ENCODE data around the gene SDF2. TPM values are rescaled to one million over a fixed set of nuclear protein-coding genes. Genes with fewer than 3 reads are reported as not detected.

Gene SDF2
- total RNA-seq, 1 donor from 2014 or later: 62.7 TPM

GRCh38 chr17:28657756-28658155 lies 4.0 kb downstream of the SDF2 start:
- Histone ChIP-seq H3K27ac (no peak overlapping the region), H3K4me3 (no peak overlapping the region), H3K36me3 (peaks cover 10% of the 10 kb centered on the region), H3K4me1 (peaks cover under 1% of the 10 kb centered on the region), H2AFZ (replicated peaks) (no peak overlapping the region), H3K9ac (no peak overlapping the region), H3K79me2 (ENCODE audit: low read depth) (peaks cover 60% of the 10 kb centered on the region), H4K20me1 (ENCODE audit: low read depth) (peaks cover 11% of the 10 kb centered on the region), H3K4me2 (no peak overlapping the region), H3K27me3 (no peaks in the 10 kb centered on the region), H3K9me3 (ENCODE audit: low read depth) (peaks cover 8% of the 10 kb centered on the region), H3F3A (ENCODE audit: low read depth) (peaks cover 2% of the 10 kb centered on the region)
- H3K27ac Mint-ChIP-seq: no peak overlapping the region
- TF ChIP-seq, protein P1, sequence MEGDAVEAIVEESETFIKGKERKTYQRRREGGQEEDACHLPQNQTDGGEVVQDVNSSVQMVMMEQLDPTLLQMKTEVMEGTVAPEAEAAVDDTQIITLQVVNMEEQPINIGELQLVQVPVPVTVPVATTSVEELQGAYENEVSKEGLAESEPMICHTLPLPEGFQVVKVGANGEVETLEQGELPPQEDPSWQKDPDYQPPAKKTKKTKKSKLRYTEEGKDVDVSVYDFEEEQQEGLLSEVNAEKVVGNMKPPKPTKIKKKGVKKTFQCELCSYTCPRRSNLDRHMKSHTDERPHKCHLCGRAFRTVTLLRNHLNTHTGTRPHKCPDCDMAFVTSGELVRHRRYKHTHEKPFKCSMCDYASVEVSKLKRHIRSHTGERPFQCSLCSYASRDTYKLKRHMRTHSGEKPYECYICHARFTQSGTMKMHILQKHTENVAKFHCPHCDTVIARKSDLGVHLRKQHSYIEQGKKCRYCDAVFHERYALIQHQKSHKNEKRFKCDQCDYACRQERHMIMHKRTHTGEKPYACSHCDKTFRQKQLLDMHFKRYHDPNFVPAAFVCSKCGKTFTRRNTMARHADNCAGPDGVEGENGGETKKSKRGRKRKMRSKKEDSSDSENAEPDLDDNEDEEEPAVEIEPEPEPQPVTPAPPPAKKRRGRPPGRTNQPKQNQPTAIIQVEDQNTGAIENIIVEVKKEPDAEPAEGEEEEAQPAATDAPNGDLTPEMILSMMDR (IDR thresholded peaks at IDR 0.05): no peak
- no peak for TF ChIP-seq EZH2 (IDR thresholded peaks at IDR 0.05)
- no peak for TF ChIP-seq EZH2phosphoT487 (IDR thresholded peaks at IDR 0.05)
- DNase-seq (ENCODE audit: low spot score): no peak
- no peak overlapping the region for H3K4me3 Mint-ChIP-seq
- H3K27me3 Mint-ChIP-seq (ENCODE audit: insufficient read depth, low read depth): peaks cover 6% of the 10 kb centered on the region
- H3K4me1 Mint-ChIP-seq: peaks cover 11% of the 10 kb centered on the region
- H3K9me3 Mint-ChIP-seq: peaks cover 7% of the 10 kb centered on the region
- peaks cover 33% of the 10 kb centered on the region for H3K36me3 Mint-ChIP-seq

DNA sequence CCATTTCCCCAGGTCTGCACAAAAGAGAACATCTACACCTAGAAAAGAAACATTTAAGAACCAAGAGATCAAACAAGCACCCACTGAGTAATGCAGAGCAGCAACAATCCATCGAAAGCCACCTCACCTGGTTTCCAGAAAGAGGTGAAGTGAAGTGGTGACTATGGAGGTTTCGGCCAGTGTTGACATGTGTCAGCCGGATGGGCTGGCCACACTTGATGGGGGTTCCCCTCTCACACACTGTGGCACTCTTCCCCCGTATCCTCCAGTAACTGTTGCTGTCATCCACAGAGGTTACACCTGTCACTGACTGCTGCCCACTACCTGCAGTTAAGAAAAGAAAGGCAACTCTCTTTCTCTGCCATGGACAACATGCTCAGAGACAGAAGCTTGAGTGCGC lies 6.5 kb downstream of the SDF2 start:
- H3K27ac Mint-ChIP-seq: no peak overlapping the region

GRCh38 chr17:28648698-28649097 lies 13.0 kb downstream of the SDF2 start:
- no peak for TF ChIP-seq EZH2 (IDR thresholded peaks at IDR 0.05)
- TF ChIP-seq, protein P1 (IDR thresholded peaks at IDR 0.05): no peak
- TF ChIP-seq EZH2phosphoT487 (IDR thresholded peaks at IDR 0.05): no peak
- peaks cover 15% of the 10 kb centered on the region for H3K4me1 Mint-ChIP-seq
- no peaks in the 10 kb centered on the region for H3K36me3 Mint-ChIP-seq
- peaks cover 11% of the 10 kb centered on the region for H4K20me1 ChIP-seq (ENCODE audit: low read depth)
- no peak overlapping the region for H3K4me2 ChIP-seq
- no peak overlapping the region for H2AFZ ChIP-seq (replicated peaks)
- no peak overlapping the region for H3K27ac ChIP-seq
- no peak overlapping the region for H3K4me3 Mint-ChIP-seq
- peaks cover 6% of the 10 kb centered on the region for H3K27me3 Mint-ChIP-seq (ENCODE audit: insufficient read depth, low read depth)
- no peaks in the 10 kb centered on the region for H3K9me3 ChIP-seq (ENCODE audit: low read depth)
- no peak overlapping the region for H3K4me3 ChIP-seq
- no peak for DNase-seq (ENCODE audit: low spot score)
- H3K36me3 ChIP-seq: peaks cover 4% of the 10 kb centered on the region
- peaks cover 33% of the 10 kb centered on the region for H3F3A ChIP-seq (ENCODE audit: low read depth)
- no peaks in the 10 kb centered on the region for H3K27me3 ChIP-seq
- no peaks in the 10 kb centered on the region for H3K9me3 Mint-ChIP-seq
- H3K27ac Mint-ChIP-seq: no peak overlapping the region
- peaks cover 2% of the 10 kb centered on the region for H3K4me1 ChIP-seq
- H3K79me2 ChIP-seq (ENCODE audit: low read depth): peaks cover 11% of the 10 kb centered on the region
- H3K9ac ChIP-seq: no peak overlapping the region

More for the DNA sequence above, 6.5 kb downstream of the SDF2 start:
- no peak for DNase-seq (ENCODE audit: low spot score)
- H3K36me3 Mint-ChIP-seq: peaks cover 22% of the 10 kb centered on the region
- no peaks in the 10 kb centered on the region for H3K4me1 Mint-ChIP-seq
- TF ChIP-seq EZH2 (IDR thresholded peaks at IDR 0.05): no peak
- no peak overlapping the region for H3K4me2 ChIP-seq
- no peak overlapping the region for H3K4me3 ChIP-seq
- peaks cover 2% of the 10 kb centered on the region for H3K9me3 ChIP-seq (ENCODE audit: low read depth)
- peaks cover 8% of the 10 kb centered on the region for H4K20me1 ChIP-seq (ENCODE audit: low read depth)
- H3K9me3 Mint-ChIP-seq: no peaks in the 10 kb centered on the region
- peaks cover 4% of the 10 kb centered on the region for H3K27me3 Mint-ChIP-seq (ENCODE audit: insufficient read depth, low read depth)
- no peaks in the 10 kb centered on the region for H3F3A ChIP-seq (ENCODE audit: low read depth)
- no peaks in the 10 kb centered on the region for H3K4me1 ChIP-seq
- peaks cover 37% of the 10 kb centered on the region for H3K79me2 ChIP-seq (ENCODE audit: low read depth)
- no peak overlapping the region for H2AFZ ChIP-seq (replicated peaks)
- no peak overlapping the region for H3K4me3 Mint-ChIP-seq
- H3K9ac ChIP-seq: no peak overlapping the region
- no peak overlapping the region for H3K27ac ChIP-seq
- H3K27me3 ChIP-seq: no peaks in the 10 kb centered on the region
- H3K36me3 ChIP-seq: peaks cover 8% of the 10 kb centered on the region

DNA sequence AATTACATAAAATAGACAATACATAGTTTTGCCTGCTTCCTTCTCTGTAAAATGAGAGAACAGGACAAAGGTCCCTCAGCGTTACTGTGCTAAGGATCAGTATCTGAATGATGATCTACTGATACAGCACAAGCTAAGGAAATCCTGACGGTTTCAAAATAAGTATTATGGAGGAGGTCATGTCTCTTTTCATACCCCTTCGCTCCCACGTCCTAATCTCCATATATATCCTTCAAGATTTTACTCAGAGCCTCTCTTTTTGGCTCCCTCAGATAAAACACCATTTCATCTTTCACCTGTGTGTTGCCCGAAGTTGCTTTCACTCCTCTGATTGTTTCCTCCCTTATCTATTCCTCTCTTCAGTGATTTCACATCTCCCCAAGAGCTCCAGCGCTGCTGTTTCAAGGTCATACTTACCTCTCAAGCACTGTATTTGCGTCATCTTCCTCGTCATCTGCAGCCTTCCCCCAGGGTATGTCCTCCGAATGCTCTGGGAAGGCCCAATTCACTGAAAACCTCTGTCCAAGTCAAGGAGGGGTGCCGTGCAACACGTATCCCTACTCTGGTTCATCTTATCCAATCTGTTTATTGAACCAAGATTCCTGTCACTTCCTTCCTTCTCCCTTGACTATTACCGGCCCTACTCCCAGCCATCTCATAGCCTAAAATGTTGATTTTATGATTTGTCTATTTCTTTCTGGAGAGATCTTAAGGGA lies 15.5 kb downstream of the SDF2 start:
- Histone ChIP-seq H3K79me2 (ENCODE audit: low read depth) (peaks cover 35% of the 10 kb centered on the region), H3F3A (ENCODE audit: low read depth) (peaks cover 33% of the 10 kb centered on the region), H3K27ac (no peak overlapping the region), H3K9ac (no peak overlapping the region), H3K36me3 (peaks cover 7% of the 10 kb centered on the region), H2AFZ (replicated peaks) (no peak overlapping the region), H3K4me1 (peaks cover 6% of the 10 kb centered on the region), H3K27me3 (no peaks in the 10 kb centered on the region), H3K4me2 (peak overlapping the region; percentile 96), H4K20me1 (ENCODE audit: low read depth) (peaks cover 20% of the 10 kb centered on the region), H3K9me3 (ENCODE audit: low read depth) (no peaks in the 10 kb centered on the region), H3K4me3 (no peak overlapping the region)
- Mint-ChIP-seq H3K4me3 (peak overlapping the region; percentile 74), H3K4me1 (peaks cover 25% of the 10 kb centered on the region), H3K36me3 (peaks cover 9% of the 10 kb centered on the region), H3K27me3 (ENCODE audit: insufficient read depth, low read depth) (peaks cover 6% of the 10 kb centered on the region), H3K9me3 (no peaks in the 10 kb centered on the region), H3K27ac (no peak overlapping the region)
- DNase-seq (ENCODE audit: low spot score): no peak
- TF ChIP-seq, protein P1 (IDR thresholded peaks at IDR 0.05): no peak
- no peak for TF ChIP-seq EZH2 (IDR thresholded peaks at IDR 0.05)
- no peak for TF ChIP-seq EZH2phosphoT487 (IDR thresholded peaks at IDR 0.05)
